HPDE6-E6E7 (cell line): ENCODE results near the gene MIA3.
"Not testable (repeated sequence)": the region's sequence is repeated elsewhere in the genome, so short reads cannot be mapped to it uniquely, and the experiment has no call there.

Source experiments
- DNase-seq: peaks from one replicate; pipeline ENCODE4 v3.0.0; 2011; ENCODE audit warnings: missing footprints; ENCODE audit errors: extremely low spot score

Gene MIA3

GRCh38 chr1:222618001-222618879, at the start of gene MIA3:
TSS of gene MIA3 (plus strand) at chr1:222618097. CDS start at chr1:222618111, 14 bp downstream.
- peak; percentile 84 for DNase-seq

GRCh38 chr1:222570837-222571236, 47.1 kb upstream of the MIA3 start:
- no peak for DNase-seq

GRCh38 chr1:222579316-222579715, 38.6 kb upstream of the MIA3 start:
- no peak for DNase-seq

GRCh38 chr1:222582099-222582774, 35.7 kb upstream of the MIA3 start:
- DNase-seq = peak; percentile 39

- no peak for DNase-seq
Observed at GRCh38 chr1:222583079-222583478, 34.8 kb upstream of the MIA3 start.

GRCh38 chr1:222586842-222587241, 31.1 kb upstream of the MIA3 start:
- no peak for DNase-seq

- DNase-seq = no peak
Observed at GRCh38 chr1:222588135-222588534, 29.8 kb upstream of the MIA3 start.

GRCh38 chr1:222589462-222590302, 28.2 kb upstream of the MIA3 start, which contains the start of gene TAF1A:
TSS of gene TAF1A (minus strand) at chr1:222589933.
- DNase-seq = peak; percentile 82

- DNase-seq = no peak
Observed at GRCh38 chr1:222592171-222592570, 25.7 kb upstream of the MIA3 start.

- no peak for DNase-seq
Observed at GRCh38 chr1:222594789-222595188, 23.1 kb upstream of the MIA3 start.

GRCh38 chr1:222596696-222597095, 21.2 kb upstream of the MIA3 start:
- no peak for DNase-seq

GRCh38 chr1:222600281-222600680, 17.6 kb upstream of the MIA3 start:
- no peak for DNase-seq

GRCh38 chr1:222601257-222601656, 16.6 kb upstream of the MIA3 start:
- no peak for DNase-seq

GRCh38 chr1:222606757-222607156, 11.1 kb upstream of the MIA3 start:
- DNase-seq = no peak

- not testable (repeated sequence) for DNase-seq
Observed at GRCh38 chr1:222609111-222609510, 8.8 kb upstream of the MIA3 start.

GRCh38 chr1:222610728-222611127, 7.2 kb upstream of the MIA3 start:
- DNase-seq = no peak

- DNase-seq = no peak
Observed at GRCh38 chr1:222613627-222614026, 4.3 kb upstream of the MIA3 start.

GRCh38 chr1:222616525-222616924, 1.4 kb upstream of the MIA3 start:
- DNase-seq = no peak

- peak; percentile 81 for DNase-seq
Observed at GRCh38 chr1:222617367-222617951, 438 bp upstream of the MIA3 start.

GRCh38 chr1:222618880-222619596, 1.1 kb downstream of the MIA3 start:
- no peak for DNase-seq

- DNase-seq = no peak
Observed at GRCh38 chr1:222620566-222620965, 2.7 kb downstream of the MIA3 start.
